Activated effector memory CD4-positive, alpha-beta T cell treated with Interleukin-2 at 50 U/mL for 16 hours (primary cell): ENCODE data around the gene ANKRD33.

Source experiments
- DNase-seq: peaks from one replicate; pipeline ENCODE4 v3.0.0-alpha.2; 2020

ANKRD33 gene

DNA sequence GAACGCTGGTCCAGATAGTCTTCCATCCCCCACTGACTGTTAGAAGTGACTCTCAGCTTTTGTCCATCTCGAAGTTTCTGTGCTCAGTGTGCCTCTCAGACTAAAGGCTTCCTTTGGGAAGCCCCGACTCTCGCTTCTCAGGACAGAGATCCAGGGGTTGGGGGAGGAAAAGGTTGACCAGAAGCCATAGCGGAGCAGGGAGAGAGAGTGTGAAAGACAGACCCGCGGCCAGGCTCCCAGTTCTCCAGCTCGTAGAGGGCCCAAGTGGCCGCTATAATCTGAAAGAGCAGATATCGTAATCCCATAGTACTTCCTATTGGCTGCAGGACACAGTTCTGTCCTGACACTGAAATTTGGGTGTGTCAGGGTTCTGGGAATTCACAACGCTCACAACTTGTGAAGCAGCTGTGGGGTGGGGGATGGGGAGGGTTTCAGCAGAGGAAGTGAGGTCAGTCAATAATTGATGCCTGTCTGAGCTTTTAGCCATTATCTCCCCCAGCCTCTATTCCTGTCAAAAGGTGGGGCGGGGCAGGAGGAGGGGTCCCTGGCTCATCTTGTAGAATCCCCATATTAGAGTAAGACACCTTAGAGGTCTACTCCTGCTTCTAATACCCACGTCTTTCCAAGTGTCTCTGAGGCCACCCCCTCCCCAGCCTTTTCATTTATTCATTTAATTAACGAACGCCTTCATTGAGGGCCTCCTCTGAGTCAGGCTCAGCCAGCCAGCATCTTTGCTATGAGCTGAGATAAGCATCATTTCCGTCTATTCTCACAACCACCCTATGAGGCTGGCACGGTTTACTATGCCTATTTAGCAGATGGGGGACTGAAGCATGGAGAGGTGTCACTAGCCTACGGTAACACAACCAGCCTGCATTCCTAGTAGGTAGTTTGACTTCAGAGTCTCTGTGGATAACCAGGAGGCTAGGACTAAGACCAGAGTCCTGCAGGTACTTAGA, 17.8 kb downstream of the ANKRD33 start:
- no peak for DNase-seq

DNA sequence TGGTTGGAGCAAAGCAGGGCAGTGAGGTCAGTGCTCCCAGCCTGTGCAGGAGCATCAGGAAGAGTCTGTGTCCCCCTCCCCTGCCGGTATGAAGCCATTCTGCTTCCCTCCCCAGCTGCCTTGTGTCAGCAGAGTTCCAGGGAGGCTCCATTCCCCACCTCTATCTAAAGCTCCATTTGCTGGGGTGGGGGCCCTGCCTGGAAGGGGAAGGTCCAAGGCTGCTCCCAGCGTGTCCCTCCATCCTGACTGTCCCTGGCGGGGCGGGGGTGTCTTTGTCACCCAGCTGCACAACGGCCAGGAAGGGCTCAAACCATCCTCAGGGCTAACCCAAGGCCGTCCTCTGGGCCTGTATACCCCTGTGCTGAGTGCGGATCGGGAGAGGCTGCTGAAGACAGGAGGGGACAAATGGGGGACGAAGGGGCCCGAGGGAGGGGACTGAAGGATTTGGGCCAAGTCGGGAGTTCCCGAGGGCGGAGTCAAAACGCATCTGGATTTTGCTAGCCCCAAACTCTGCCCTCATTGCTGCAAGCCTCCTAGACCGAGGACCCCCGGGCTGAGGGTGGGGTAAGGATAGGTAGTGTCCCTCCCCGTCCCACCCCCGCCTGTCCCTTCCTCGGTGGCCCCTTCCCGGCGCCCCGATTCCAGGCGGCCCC, 18.7 kb downstream of the ANKRD33 start:
- no peak for DNase-seq

DNA sequence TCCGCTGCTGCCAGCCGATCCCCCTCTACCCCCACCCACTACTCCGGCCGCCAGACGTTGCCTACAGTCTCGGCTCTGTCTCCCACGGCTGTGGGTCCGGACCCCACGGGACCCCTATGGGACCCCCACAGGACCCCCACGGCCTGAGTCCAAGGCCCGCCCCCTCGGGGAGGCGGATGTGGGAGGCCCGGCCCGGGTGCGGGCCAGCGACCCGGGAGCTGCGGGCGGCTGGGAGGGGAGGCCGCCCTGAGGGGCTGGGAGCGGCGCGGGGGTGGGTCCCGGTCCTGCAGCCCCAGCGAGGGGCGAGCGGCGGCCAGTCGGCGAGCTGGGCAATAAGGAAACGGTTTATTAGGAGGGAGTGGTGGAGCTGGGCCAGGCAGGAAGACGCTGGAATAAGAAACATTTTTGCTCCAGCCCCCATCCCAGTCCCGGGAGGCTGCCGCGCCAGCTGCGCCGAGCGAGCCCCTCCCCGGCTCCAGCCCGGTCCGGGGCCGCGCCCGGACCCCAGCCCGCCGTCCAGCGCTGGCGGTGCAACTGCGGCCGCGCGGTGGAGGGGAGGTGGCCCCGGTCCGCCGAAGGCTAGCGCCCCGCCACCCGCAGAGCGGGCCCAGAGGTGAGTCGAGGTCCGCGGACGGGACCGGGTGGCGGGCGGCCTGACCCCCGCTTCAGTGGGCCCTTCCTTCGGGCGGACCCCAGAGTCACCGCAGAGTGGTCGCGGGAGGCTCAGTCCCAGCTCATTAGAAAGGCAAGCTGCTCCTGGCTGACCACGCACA, 19.4 kb downstream of the ANKRD33 start, which contains the start of gene ACVRL1:
Gene ACVRL1 (plus strand): TSS at position 422 of the 773 bp plus-strand sequence. CDS start 4,971 bp downstream, outside the sequence.
- DNase-seq: no peak

DNA sequence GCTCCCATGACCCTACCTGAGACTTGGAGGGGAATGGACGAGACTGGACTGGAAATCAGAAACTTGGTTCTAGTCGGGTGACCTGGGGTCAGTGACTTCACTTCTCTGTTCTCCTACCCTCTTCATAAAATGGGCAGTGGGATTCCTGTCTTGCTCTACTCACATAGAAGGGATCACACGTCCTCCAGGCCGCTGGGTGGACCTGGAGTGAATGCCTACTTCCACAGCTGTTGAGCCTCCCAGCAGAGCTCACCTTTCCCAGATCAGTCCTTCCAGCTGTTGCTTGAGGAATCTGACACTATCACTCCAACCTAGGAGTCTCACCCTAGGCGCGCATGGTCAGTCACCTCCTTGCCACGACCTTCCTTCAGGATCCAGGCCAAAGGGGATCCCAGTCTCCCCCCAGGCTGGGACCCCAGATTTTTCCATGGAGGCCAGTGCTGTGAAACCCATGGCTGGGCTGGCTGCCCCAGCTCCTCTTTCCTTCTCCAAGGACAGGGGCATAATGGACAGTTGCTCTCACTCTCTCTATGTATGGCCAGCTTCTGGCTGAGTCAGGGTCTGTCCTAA, 20.0 kb downstream of the ANKRD33 start:
- no peak for DNase-seq

DNA sequence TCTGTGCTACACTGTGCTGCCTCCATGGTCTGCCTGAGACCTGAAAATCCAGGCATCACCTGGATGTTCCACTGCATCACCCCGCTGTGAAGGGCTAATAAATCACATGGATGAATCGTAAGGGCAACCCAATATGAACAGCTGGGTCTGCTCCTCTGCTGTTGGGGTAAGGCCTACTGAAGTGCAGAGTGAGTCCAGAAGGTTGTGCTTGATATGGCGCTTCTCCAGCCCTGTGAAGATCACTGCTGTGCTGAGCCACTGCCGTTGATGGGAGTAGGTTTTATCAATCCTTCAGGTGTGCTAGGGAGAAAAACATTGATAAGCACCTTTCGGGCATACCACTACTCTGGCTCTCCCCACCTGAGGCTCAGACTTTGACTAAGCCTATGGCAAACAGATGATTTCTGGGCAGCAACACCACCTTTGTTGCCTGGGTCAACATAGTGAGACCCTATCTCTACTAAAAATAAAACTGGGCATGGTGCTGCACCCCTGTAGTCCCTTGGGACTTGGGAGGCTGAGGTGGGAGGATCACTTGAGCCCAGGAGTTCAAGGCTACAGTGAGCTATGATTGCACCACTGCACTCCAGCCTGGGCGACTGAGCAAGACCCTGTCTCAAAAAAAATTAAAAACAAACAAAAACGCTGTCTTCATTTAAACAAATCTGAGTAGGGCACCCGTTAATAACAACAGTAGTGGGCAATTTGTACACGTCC, 21.1 kb downstream of the ANKRD33 start:
- DNase-seq: no peak

DNA sequence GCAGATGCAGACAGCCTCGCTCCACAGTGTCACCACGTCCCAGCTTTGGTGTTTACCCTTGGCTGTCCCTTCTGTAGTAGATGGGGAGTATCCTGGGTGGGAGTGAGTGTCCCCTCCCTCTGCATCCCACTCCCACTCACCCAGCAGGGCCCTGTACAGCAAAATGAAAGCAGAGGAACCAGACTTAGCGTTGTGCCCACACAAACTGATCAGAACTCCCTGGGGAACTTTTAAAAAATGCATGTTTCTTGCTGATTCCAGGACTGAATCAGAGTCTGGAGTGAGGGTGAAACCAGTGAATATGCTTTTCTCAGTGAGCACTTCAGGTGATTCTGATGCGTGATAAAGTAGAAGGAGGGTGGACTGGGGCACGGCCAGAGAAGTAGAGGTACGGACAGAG, 22.3 kb downstream of the ANKRD33 start:
- no peak for DNase-seq

DNA sequence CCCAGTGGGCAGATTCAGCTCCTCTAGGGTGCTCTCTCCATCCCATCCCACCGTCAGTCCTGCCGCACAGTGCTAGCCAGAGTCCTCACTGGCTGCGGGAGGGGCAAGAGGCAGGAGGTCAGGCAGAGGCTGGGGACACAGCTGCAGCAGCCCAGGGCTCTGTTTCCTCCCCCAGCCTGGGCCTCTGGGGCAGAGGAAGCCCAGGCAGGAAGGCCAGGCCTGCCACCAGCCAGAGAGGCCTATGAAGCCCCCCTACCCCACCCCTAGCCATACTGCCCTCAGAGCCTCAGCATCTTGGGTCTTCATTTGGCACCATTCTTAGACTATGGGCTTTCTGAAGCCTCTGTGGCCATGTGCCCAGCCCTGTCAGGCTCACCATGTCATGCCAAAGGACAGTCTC, 22.8 kb downstream of the ANKRD33 start:
- DNase-seq: no peak

DNA sequence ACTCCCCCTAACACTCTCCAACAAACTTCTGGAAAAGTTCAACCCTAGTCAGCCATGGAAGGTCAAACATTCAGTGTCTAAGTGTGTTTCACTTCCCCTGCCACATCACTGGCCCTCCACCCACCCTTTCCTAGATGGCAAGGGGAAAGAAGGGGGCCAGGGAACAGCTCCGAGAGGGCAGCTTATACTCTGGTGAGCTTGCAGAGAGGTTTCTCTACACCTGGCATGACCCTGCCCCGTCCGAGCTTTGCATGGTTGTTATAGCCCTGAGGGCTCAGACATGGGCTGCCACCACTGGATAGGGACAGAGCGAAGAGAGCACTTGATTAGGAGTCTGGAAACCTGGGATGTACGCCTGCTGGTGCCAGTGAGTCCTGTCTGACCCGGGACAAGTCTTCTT, 23.4 kb downstream of the ANKRD33 start:
- no peak for DNase-seq

DNA sequence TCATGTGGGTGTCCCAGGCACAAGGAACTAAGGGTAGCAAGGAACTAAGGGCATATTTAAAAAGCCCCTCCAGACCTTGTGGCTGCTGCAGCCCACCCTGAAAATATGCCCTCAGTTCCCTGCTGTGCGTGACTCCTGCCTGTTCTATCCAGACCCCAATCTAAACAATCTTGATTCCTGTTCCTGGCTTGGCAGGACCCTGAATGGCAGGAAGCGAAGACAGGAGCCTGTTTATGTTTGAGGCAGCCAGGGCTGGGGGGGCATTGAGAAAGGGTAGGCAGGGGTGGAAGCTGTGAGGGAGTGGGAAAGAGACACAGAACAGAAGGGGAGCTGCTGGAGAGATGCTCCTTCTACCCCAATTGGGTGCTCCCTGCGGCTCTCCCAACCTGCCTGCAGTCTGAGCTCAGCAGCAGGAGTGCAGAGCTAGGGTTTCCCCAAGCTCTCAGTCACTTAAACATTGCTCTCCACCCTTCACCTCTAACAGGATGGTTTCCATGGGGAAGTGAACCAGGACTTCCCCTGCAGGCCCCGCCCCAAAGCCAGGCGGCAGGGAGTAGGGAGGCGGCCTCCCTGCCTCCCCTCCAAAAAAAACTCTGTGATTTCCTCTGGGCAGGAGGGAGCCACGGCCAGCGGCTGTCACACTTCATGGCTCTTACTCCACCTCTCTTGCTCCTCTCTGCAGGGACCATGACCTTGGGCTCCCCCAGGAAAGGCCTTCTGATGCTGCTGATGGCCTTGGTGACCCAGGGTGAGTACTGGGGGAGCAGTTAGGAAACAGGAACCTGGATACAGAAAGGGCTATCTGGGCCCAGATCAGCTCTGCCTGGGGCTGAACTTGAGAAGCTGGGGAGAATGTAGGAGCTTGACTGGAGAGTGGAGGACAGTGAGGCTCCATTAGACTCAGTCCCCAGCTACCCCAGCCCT, 24.1 kb downstream of the ANKRD33 start:
- DNase-seq: no peak

DNA sequence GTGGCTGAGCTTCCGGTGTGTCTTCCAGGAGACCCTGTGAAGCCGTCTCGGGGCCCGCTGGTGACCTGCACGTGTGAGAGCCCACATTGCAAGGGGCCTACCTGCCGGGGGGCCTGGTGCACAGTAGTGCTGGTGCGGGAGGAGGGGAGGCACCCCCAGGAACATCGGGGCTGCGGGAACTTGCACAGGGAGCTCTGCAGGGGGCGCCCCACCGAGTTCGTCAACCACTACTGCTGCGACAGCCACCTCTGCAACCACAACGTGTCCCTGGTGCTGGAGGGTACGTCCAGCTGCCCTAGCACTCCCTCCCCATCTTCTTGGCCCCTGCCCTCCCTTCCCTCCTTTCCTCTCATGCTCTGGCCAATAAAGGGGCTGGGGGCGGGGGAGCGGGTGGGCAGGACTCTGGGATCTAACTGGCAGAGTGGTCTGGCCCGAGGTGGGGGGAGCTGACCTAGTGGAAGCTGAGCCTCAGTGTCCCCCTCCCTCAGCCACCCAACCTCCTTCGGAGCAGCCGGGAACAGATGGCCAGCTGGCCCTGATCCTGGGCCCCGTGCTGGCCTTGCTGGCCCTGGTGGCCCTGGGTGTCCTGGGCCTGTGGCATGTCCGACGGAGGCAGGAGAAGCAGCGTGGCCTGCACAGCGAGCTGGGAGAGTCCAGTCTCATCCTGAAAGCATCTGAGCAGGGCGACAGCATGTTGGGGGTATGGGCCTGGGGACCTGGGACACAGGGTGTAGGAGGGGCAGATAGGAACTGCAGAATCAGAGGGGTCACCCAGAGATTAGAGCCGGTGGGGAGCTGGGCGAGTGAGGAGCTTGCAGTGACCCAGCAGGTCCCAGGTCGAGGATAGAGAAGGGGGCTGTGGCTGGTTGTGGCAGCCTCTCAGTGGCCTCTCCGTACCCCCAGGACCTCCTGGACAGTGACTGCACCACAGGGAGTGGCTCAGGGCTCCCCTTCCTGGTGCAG, 25.4 kb downstream of the ANKRD33 start:
- DNase-seq: no peak

DNA sequence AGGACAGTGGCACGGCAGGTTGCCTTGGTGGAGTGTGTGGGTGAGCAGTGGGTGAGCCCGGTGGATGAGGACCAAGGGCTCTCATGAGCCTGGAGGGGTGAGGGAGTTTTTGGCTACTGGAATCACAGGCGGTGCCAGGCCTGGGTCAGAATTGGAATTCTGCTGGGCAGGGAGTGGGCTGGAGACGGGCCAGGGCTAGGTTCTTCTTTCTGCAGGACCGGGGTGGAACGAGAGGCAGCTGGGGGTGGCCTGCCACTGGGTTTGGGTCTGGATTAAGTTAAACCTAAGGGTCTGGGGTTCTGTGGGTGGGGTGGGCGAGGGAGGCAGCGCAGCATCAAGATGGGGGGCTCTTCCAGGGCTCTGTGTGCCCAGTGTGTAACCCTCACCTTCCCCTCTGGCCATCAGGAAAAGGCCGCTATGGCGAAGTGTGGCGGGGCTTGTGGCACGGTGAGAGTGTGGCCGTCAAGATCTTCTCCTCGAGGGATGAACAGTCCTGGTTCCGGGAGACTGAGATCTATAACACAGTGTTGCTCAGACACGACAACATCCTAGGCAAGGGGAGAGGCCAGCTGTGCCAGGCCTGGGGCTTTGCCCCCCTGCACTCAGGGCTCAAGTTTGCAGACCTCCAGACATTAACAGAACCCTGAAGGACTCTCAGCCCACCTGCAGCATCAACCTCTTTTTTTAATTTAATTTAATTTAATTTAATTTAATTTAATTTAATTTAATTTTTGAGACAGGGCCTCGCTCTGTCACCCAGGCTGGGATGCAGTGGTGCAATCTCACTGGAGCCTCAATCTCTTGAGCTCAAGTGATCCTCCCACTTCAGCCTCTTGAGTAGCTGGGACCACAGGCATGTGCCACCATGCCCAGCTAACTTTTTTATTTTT, 26.4 kb downstream of the ANKRD33 start:
- no peak for DNase-seq

DNA sequence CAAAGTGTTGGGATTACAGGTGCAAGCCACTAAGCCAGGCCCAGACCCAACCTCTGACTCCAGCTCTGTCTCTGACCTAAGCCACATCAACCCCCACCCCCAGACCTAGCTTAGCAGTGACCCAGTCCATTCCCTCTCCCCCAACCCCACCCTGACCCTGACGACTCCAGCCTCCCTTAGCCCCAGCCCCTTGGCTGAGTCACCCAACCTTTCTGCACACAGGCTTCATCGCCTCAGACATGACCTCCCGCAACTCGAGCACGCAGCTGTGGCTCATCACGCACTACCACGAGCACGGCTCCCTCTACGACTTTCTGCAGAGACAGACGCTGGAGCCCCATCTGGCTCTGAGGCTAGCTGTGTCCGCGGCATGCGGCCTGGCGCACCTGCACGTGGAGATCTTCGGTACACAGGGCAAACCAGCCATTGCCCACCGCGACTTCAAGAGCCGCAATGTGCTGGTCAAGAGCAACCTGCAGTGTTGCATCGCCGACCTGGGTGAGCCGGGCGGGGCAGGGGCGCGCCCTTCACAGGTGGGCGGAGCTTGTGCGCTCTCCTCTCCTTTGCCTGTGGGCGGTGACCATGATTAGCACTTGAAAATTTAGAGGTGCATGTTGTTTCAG, 27.2 kb downstream of the ANKRD33 start:
- DNase-seq: no peak

DNA sequence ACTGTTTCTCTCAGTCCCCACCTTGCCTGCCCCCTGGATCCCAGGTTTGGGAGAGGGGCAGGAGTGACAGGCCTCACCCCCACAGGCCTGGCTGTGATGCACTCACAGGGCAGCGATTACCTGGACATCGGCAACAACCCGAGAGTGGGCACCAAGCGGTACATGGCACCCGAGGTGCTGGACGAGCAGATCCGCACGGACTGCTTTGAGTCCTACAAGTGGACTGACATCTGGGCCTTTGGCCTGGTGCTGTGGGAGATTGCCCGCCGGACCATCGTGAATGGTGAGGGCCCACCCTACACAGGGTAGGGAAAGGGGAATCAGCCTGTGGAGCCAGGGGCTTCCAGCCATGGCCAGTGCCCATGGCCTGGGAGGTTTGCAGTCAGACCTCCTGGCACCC, 28.0 kb downstream of the ANKRD33 start:
- DNase-seq: no peak

DNA sequence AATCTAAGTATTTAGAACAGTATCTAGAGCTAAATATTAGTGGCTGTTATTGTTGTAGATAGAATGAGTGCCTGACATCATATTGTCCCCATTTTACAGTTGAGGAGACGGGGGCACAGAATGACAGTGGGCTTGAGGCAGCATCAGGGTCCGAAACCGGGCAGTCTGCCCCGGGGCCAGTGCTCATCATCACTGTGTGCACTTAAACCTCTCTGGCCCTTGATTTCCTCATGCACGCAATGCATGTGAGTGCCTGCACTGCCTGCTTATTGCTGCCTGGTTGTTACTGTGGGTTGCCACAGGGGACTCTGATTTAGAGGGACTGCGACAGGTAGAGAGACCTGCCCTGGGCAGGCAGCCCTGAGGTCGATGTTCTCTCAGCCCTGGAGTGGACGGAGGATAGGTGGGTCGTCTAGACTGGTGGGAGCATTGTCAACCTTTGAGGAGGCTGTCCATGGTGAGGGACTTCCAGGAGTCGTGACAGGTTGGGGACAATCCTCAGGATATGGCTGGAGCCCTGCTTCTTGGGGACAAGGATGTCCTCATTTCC, 29.2 kb downstream of the ANKRD33 start:
- DNase-seq: no peak

DNA sequence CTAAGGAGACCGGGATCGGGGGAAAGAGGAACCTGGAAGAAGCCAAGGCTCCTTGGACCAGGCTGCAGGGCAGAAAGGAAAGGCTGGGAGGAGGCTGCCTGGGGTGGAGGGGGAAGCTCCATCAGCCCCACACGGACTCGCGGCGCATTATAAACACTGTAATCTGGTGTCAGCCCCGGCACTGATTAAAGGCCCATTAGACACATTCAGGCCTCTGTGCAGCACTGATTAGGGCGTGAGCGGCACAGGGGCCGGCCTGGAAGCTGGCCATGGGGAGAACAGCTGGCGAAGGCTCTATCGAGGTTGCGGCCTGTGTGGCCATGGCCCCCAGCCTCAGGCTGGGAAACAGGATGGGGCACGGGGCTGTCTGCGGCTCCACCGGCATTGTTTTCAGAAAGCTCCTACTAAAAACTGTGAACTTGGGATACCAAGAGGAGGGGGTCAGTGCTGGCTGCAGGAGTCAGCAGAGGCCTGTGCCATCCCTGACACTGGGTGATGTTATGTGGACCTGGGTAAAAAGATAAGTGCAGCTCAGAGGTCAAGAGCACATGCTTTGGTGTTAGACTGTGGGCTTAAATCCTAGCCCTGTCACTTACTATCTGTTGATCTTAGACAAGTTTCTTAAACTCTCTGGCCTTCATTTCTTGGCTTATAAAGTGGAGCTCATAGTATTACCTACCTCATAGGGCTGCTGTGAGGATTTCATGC, 30.0 kb downstream of the ANKRD33 start:
- DNase-seq: no peak

DNA sequence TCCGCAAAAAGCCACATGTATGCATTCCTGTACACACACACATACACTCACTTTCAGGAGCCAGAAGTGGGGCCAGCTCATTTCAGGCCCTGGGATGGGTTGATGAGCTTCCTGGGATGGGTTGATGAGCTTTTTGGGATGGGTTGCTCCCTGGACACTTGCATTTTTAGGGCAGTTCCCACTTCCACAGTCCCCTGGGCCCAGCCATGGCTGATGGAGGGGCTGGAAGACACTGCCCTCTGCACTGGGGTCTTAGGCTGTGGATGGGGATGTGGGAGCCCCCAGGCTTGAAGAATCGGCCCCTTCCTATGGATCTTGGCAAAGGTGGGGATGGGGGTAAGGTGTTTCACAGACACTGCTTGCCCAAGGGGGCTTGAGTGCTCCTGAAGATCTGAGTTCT, 32.1 kb downstream of the ANKRD33 start:
- no peak for DNase-seq

DNA sequence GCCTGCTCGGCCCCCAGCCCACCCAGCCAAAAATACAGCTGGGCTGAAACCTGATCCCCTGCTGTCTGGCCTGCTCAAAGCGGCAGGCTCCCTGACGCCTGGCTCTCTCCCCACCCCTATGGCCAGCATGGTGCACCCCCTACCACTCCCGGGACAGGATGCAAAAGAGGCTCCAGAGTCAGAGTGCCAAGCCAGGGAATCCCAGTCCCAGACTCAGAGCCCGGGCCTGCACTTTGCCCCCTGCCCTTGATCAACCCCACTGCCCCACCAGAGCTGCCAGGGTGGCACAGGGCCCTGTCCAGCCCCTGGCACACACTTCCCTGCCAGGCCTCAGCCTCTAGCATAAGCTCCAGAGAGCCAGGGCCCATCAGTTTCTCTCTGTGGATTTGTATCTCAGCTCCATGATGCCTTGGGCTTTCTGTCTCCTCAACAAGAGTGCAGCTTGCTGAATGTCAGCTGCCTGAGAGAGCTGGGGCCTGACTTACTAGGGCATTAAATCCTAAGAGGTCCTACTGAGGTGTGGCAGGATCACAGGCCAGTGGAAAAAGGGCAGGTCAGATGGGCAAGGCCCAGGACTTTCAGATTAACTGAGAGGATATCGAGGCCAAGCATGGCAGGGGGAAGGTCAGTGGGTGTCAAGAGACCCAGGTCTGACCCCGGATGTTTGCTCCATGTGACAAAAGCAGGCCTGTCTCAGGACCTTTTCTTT, 33.3 kb downstream of the ANKRD33 start:
- DNase-seq: no peak
